Natural killer cell (primary cell): ENCODE data around the gene TNIK. TPM values are rescaled to one million over a fixed set of nuclear protein-coding genes. Genes with fewer than 3 reads are reported as not detected.

ENCODE experiments used
- ATAC-seq, 3 donors: fragments of 150-1000 bp in 2 of 3; fragments of 200-7000 bp in 1 of 3; cut with Tn5 transposase; 1 replicate in 1 of 3; 2 replicates in 2 of 3; pipeline ENCODE4 v1.10.0; 2021; ENCODE audit warnings: mild to moderate bottlenecking in 2 of 3, moderate library complexity in 2 of 3
- DNase-seq, 2 donors: peaks; one replicate each; pipeline versions ENCODE4 v3.0.0 to v3.0.0-alpha.2; 2013 to 2021; ENCODE audit warnings: mixed read lengths in 1 of 2
- H3K27ac ChIP-seq: one replicate; pipeline ENCODE4 v1.5.1; 2013; ENCODE audit warnings: mild to moderate bottlenecking, low read length
- H3K27me3 ChIP-seq: one replicate; pipeline ENCODE4 v1.6.1; 2013; ENCODE audit warnings: low read length; ENCODE audit not compliant: control insufficient read depth, insufficient read depth
- H3K36me3 ChIP-seq: one replicate; pipeline ENCODE4 v1.6.1; 2013; ENCODE audit warnings: low read length; ENCODE audit not compliant: control insufficient read depth, insufficient read depth
- H3K4me1 ChIP-seq: one replicate; pipeline ENCODE4 v1.6.1; 2013; ENCODE audit warnings: low read length; ENCODE audit not compliant: control insufficient read depth, insufficient read depth
- H3K4me3 ChIP-seq: one replicate; pipeline ENCODE4 v1.5.1; 2013; ENCODE audit warnings: low read length
- H3K9me3 ChIP-seq: one replicate; pipeline ENCODE4 v1.6.1; 2013; ENCODE audit warnings: low read length; ENCODE audit not compliant: control insufficient read depth, insufficient read depth
- H3K27ac Mint-ChIP-seq, 2 donors: one replicate each; pipeline ENCODE4 v1.8.0; 2022; ENCODE audit warnings: mild to moderate bottlenecking in 2 of 2, mixed read lengths in 2 of 2, moderate library complexity in 1 of 2
- H3K27me3 Mint-ChIP-seq, 2 donors: one replicate each; pipeline ENCODE4 v1.8.0; 2022; ENCODE audit warnings: low read depth in 2 of 2, mixed read lengths in 2 of 2
- H3K36me3 Mint-ChIP-seq: one replicate; pipeline ENCODE4 v1.8.0; 2022; ENCODE audit warnings: mixed read lengths
- H3K4me1 Mint-ChIP-seq, 2 donors: one replicate each; pipeline ENCODE4 v1.8.0; 2022; ENCODE audit warnings: mixed read lengths in 2 of 2
- H3K4me3 Mint-ChIP-seq: one replicate; pipeline ENCODE4 v1.8.0; 2022; ENCODE audit warnings: mild to moderate bottlenecking, moderate library complexity, mixed read lengths
- H3K9me3 Mint-ChIP-seq, 2 donors: one replicate each; pipeline ENCODE4 v1.8.0; 2022; ENCODE audit warnings: mixed read lengths in 2 of 2
- CTCF ChIP-seq: fragments of 200-600 bp; IDR thresholded peaks from one replicate; pipeline ENCODE4 v1.8.0; 2022; ENCODE audit warnings: antibody characterized with exemption
- WGBS: methylation state at CpG from one replicate; pipeline ENCODE4 v1.1.7; 2013; ENCODE audit warnings: missing lambda C conversion rate; ENCODE audit not compliant: insufficient coverage; 5-methylcytosine and 5-hydroxymethylcytosine counted together
- intact Hi-C: fragments of 100-400 bp; cut with micrococcal nuclease; formaldehyde crosslinking; loops from one replicate; pipeline ENCODE4 v1.14.2; 2022
- total RNA-seq, 4 donors: library from RNA; stranded (reverse); fragments of 120-200 nt in 1 of 4; gene quantifications; one replicate each; pipeline versions ENCODE4 v1.2.3 to v1.2.4, GENCODE V29; 2013 to 2022

TNIK gene
- total RNA-seq, 3 donors from 2014 or later (not counting 1 experiment from before 2014, with no cell fraction given), result 93.7 to 122 (median 119) TPM

DNA sequence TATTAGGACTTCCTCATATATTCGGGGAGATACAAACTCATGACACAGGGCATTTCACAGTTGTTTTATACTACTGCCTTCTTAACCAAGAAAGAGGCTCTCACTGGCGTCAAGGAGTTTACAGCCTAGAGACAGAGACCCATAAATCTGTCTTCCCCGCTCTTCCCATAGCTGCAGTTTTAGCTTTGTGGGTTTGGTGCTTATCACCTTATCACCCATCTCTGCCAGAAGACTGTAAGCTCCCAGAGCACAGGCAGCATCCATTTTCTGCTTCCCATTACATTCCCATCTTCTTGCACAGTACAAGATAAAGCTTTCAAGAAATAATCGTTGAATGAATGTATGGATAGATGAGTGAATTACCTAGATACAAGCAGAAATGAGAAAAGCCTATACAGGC is 144.3 kb downstream of the TNIK start:
- no peaks in the 10 kb centered on the region for H3K9me3 ChIP-seq

GRCh38 chr3:171315101-171315500 is 145.1 kb downstream of the TNIK start:
- peak overlapping the region; percentile 79 to 80 for H3K27ac Mint-ChIP-seq
- Histone ChIP-seq H3K27ac (no peak overlapping the region), H3K27me3 (no peaks in the 10 kb centered on the region), H3K36me3 (no peaks in the 10 kb centered on the region), H3K9me3 (no peaks in the 10 kb centered on the region), H3K4me1 (peaks cover 8% of the 10 kb centered on the region), H3K4me3 (no peak overlapping the region)
- 67% methylated on average over 2 of the region's 2 CpGs for WGBS
- ATAC-seq (no peak), DNase-seq (no peak)
- intact Hi-C loops, result no loop called here
- TF ChIP-seq CTCF, result no peak
- H3K36me3 Mint-ChIP-seq, result no peaks in the 10 kb centered on the region
- H3K4me3 Mint-ChIP-seq, result no peak overlapping the region
- H3K9me3 Mint-ChIP-seq, result no peaks in the 10 kb centered on the region
- peaks cover 59 to 71% of the 10 kb centered on the region in 2 donors for H3K4me1 Mint-ChIP-seq
- H3K27me3 Mint-ChIP-seq, result no peaks in the 10 kb centered on the region

More for the DNA sequence above, 144.3 kb downstream of the TNIK start:
- no peaks in the 10 kb centered on the region for H3K9me3 Mint-ChIP-seq
- peak overlapping the region; percentile 19 to 80 for H3K27ac Mint-ChIP-seq
- intact Hi-C loops, result no loop called here
- H3K27me3 Mint-ChIP-seq, result no peaks in the 10 kb centered on the region
- 98% methylated on average over 4 of the region's 4 CpGs for WGBS
- H3K36me3 Mint-ChIP-seq, result no peaks in the 10 kb centered on the region
- no peak overlapping the region for H3K27ac ChIP-seq
- ATAC-seq (no peak), DNase-seq (no peak)
- peaks cover 53 to 65% of the 10 kb centered on the region in 2 donors for H3K4me1 Mint-ChIP-seq
- no peak for TF ChIP-seq CTCF
- no peaks in the 10 kb centered on the region for H3K36me3 ChIP-seq
- peaks cover 8% of the 10 kb centered on the region for H3K4me1 ChIP-seq
- no peaks in the 10 kb centered on the region for H3K27me3 ChIP-seq
- H3K4me3 Mint-ChIP-seq, result no peak overlapping the region
- no peak overlapping the region for H3K4me3 ChIP-seq

DNA sequence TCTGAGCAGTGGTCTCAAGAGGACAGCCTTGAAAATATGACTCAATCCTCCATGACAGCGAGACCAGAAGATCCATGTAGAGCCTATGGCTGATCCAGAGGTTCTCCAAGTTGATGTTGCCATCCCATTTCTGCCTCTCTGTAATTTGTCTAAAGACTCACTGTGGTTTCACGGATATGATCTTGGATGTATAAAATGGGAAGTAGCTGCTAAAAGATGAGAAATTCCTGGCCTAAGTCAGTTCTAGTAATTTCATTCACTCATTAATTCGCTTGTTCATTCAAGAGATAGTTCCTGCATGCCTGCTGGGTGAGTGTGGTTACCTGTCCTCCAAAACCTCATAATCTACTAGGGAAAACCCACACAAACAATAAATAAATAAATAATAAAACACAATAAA is 145.9 kb downstream of the TNIK start:
- DNase-seq, result no peak
- Mint-ChIP-seq H3K9me3 (no peaks in the 10 kb centered on the region), H3K4me3 (no peak overlapping the region), H3K27me3 (no peaks in the 10 kb centered on the region), H3K4me1 (peaks cover 60 to 71% of the 10 kb centered on the region in 2 donors), H3K36me3 (no peaks in the 10 kb centered on the region), H3K27ac (peak overlapping the region; percentile 79 to 80)
- ATAC-seq, result no peak
- no peak for TF ChIP-seq CTCF
- no peaks in the 10 kb centered on the region for H3K36me3 ChIP-seq
- intact Hi-C loops, result no loop called here
- H3K27me3 ChIP-seq, result no peaks in the 10 kb centered on the region
- H3K4me1 ChIP-seq, result peaks cover 8% of the 10 kb centered on the region
- 90% methylated on average over 1 of the region's 3 CpGs for WGBS
- H3K4me3 ChIP-seq, result no peak overlapping the region
- no peaks in the 10 kb centered on the region for H3K9me3 ChIP-seq
- no peak overlapping the region for H3K27ac ChIP-seq

GRCh38 chr3:171313702-171314101 is 146.5 kb downstream of the TNIK start:
- Histone ChIP-seq H3K27ac (no peak overlapping the region), H3K9me3 (no peaks in the 10 kb centered on the region), H3K36me3 (no peaks in the 10 kb centered on the region), H3K4me3 (no peak overlapping the region), H3K4me1 (peaks cover 8% of the 10 kb centered on the region), H3K27me3 (no peaks in the 10 kb centered on the region)
- no peak for ATAC-seq
- H3K27ac Mint-ChIP-seq, result peak overlapping the region; percentile 79 to 80
- intact Hi-C loops, result no loop called here
- no peaks in the 10 kb centered on the region for H3K9me3 Mint-ChIP-seq
- H3K4me3 Mint-ChIP-seq, result no peak overlapping the region
- peaks cover 67 to 75% of the 10 kb centered on the region in 2 donors for H3K4me1 Mint-ChIP-seq
- no peak for DNase-seq
- H3K27me3 Mint-ChIP-seq, result no peaks in the 10 kb centered on the region
- 93% methylated on average over 6 of the region's 7 CpGs for WGBS
- H3K36me3 Mint-ChIP-seq, result no peaks in the 10 kb centered on the region
- TF ChIP-seq CTCF, result no peak
